HCT116 (cell line): ENCODE measurements around the gene NT5DC3. TPM values are rescaled to one million over a fixed set of nuclear protein-coding genes. Genes with fewer than 3 reads are reported as not detected.

ENCODE experiments used
- ATAC-seq: fragments of 200-7000 bp; cut with Tn5 transposase; 2 replicates; pipeline ENCODE4 v1.9.1; 2020; ENCODE audit warnings: mild to moderate bottlenecking, moderate library complexity
- BruUV-seq: library from RNA; stranded (reverse); fragments of 400-500 nt; replicated peaks from 2 replicates; lab custom pipeline; 2021; lab: Mats Ljungman, UMichigan
- CTCF ChIA-PET: fragments of 300-600 bp; sonication (Branson Sonifier 250); formaldehyde crosslinking; loops from one replicate; lab custom pipeline; 2021; ENCODE audit warnings: antibody characterized with exemption; lab: Charles Lee
- POLR2A ChIA-PET: fragments of 300-600, 350-600 bp; sonication (Branson Sonifier 250); formaldehyde crosslinking; loops from one replicate; lab custom pipeline; 2021; ENCODE audit warnings: antibody characterized with exemption; lab: Charles Lee
- RAD21 ChIA-PET, 2 experiments: fragments of 300-600 bp; sonication (Branson Sonifier 250); formaldehyde crosslinking; loops; one replicate each; lab custom pipeline; 2023; ENCODE audit warnings: low total read pairs in 2 of 2; ENCODE audit not compliant: uncharacterized antibody in 2 of 2, unreplicated experiment in 2 of 2, low non-redundant PET in 1 of 2; lab: Charles Lee
- DNase-seq: peaks from one replicate; pipeline ENCODE4 v3.0.0-alpha.2; 2010; ENCODE audit warnings: low read depth, low spot score
- H2AFZ ChIP-seq: fragments of 200-600 bp; shearing (Covaris generic), sonication (generic); 2 replicates; pipeline ENCODE4 v1.6.1; 2017; ENCODE audit warnings: low read depth, mixed run types, mixed read lengths, antibody characterized with exemption, low read length; ENCODE audit not compliant: poor library complexity, severe bottlenecking
- H3K27ac ChIP-seq: 2 replicates; pipeline ENCODE4 v1.5.1; 2012; ENCODE audit warnings: low read depth, low read length
- H3K27me3 ChIP-seq: fragments of 200-600 bp; sonication (generic); 2 replicates; pipeline ENCODE4 v1.6.1; 2016; ENCODE audit warnings: mixed run types, low read length, mixed read lengths; ENCODE audit not compliant: insufficient read depth
- H3K36me3 ChIP-seq, 2 experiments: fragments of 200-500 bp in 1 of 2; fragments of 200-600 bp in 1 of 2; sonication (Bioruptor generic) in 1 of 2; sonication (generic) in 1 of 2; 2 replicates each; pipeline versions ENCODE4 v1.5.1 to v1.6.1; 2014 to 2016; ENCODE audit warnings: low read length in 2 of 2, inconsistent platforms in 1 of 2, mixed read lengths in 1 of 2, mixed run types in 1 of 2; ENCODE audit not compliant: insufficient read depth in 2 of 2, control insufficient read depth in 1 of 2
- H3K4me1 ChIP-seq, 2 experiments: fragments of 200-600 bp in 1 of 2; sonication (generic) in 1 of 2; 2 replicates each; pipeline versions ENCODE4 v1.5.1 to v1.6.1; 2012 to 2017; ENCODE audit warnings: low read length in 2 of 2, inconsistent platforms in 1 of 2, mild to moderate bottlenecking in 1 of 2, mixed read lengths in 1 of 2, mixed run types in 1 of 2, moderate library complexity in 1 of 2; ENCODE audit not compliant: insufficient read depth in 2 of 2, control insufficient read depth in 1 of 2
- H3K4me2 ChIP-seq: fragments of 200-600 bp; sonication (generic); 2 replicates; pipeline ENCODE4 v1.6.1; 2017; ENCODE audit warnings: mixed run types, low read length, mixed read lengths
- H3K4me3 ChIP-seq, 2 experiments: fragments of 200-600 bp in 1 of 2; sonication (generic) in 1 of 2; replicated peaks in 1 of 2; 2 replicates each; pipeline ENCODE4 v1.5.1; 2011 to 2016; ENCODE audit warnings: low read length in 2 of 2, control low read depth in 1 of 2, low read depth in 1 of 2, mild to moderate bottlenecking in 1 of 2, mixed read lengths in 1 of 2, mixed run types in 1 of 2
- H3K79me2 ChIP-seq: fragments of 200-600 bp; sonication (generic); 2 replicates; pipeline ENCODE4 v1.6.1; 2017; ENCODE audit warnings: mild to moderate bottlenecking, mixed run types, low read length, moderate library complexity, mixed read lengths; ENCODE audit not compliant: insufficient read depth
- H3K9ac ChIP-seq: fragments of 200-600 bp; sonication (generic); 2 replicates; pipeline ENCODE4 v1.6.1; 2016; ENCODE audit warnings: low read length, mixed read lengths
- H3K9me2 ChIP-seq: fragments of 200-600 bp; sonication (generic), shearing (Covaris generic); 2 replicates; pipeline ENCODE4 v1.6.1; 2017; ENCODE audit warnings: mixed run types, mild to moderate bottlenecking, moderate library complexity; ENCODE audit not compliant: insufficient read depth
- H3K9me3 ChIP-seq, 2 experiments: fragments of 200-500 bp in 1 of 2; fragments of 200-600 bp in 1 of 2; sonication (Bioruptor generic) in 1 of 2; sonication (generic) in 1 of 2; 2 replicates each; pipeline ENCODE4 v1.6.1; 2014 to 2017; ENCODE audit warnings: low read length in 2 of 2, mixed read lengths in 2 of 2, inconsistent platforms in 1 of 2, low read depth in 1 of 2, mild to moderate bottlenecking in 1 of 2, mixed run types in 1 of 2, moderate library complexity in 1 of 2; ENCODE audit not compliant: control insufficient read depth in 1 of 2, insufficient read depth in 1 of 2
- H4K20me1 ChIP-seq: fragments of 200-600 bp; sonication (generic), shearing (Covaris generic); 2 replicates; pipeline ENCODE4 v1.6.1; 2017; ENCODE audit warnings: mixed run types, mild to moderate bottlenecking, moderate library complexity; ENCODE audit not compliant: insufficient read depth
- ELF1 ChIP-seq: IDR thresholded peaks from 2 replicates; pipeline ENCODE4 v1.6.1; 2012; ENCODE audit warnings: low read depth, borderline replicate concordance
- EZH2 ChIP-seq: fragments of 200-600 bp; sonication (generic); IDR thresholded peaks from 2 replicates; pipeline ENCODE4 v1.6.1; 2017; ENCODE audit warnings: antibody characterized with exemption, mixed run types
- FOSL1 ChIP-seq: IDR thresholded peaks from 2 replicates; pipeline ENCODE4 v1.6.1; 2012; ENCODE audit warnings: low read depth
- JUND ChIP-seq: IDR thresholded peaks from 2 replicates; pipeline ENCODE4 v1.6.1; 2012
- ZBTB33 ChIP-seq: IDR thresholded peaks from 2 replicates; pipeline ENCODE4 v1.6.1; 2011; ENCODE audit warnings: mild to moderate bottlenecking, low read length, moderate library complexity; ENCODE audit not compliant: insufficient replicate concordance; ENCODE audit errors: extremely low read depth
- intact Hi-C: fragments of 100-400 bp; cut with micrococcal nuclease; formaldehyde crosslinking; loops from 2 replicates; pipeline ENCODE4 v1.10.0; 2022
- total RNA-seq: library from RNA; stranded (reverse); gene quantifications from one replicate; pipeline ENCODE4 v1.2.1, GENCODE V29; 2021; ENCODE audit not compliant: unreplicated experiment

The NT5DC3 gene
- total RNA-seq, 1 experiment from 2014 or later: 18.7 TPM

- no peaks in the 10 kb centered on the region for H3K27me3 ChIP-seq
- no peak for DNase-seq
- H3K9me3 ChIP-seq: no peaks in the 10 kb centered on the region
- H4K20me1 ChIP-seq: no peaks in the 10 kb centered on the region
- intact Hi-C loops: loop anchor here (1.0 kb wide), 1 partner anchor 225 kb away; no protein-coding TSS in a partner anchor
- no peak for ATAC-seq
- no peak overlapping the region for H3K4me2 ChIP-seq
- H3K9me2 ChIP-seq: no peaks in the 10 kb centered on the region
- no peak overlapping the region for H3K27ac ChIP-seq
- no peak overlapping the region for H3K4me3 ChIP-seq
- ChIA-PET CTCF (interaction anchor here (1.0 to 1.4 kb wide), 2 partner anchors 220 to 225 kb away, joined by 4 to 19 read pairs; no protein-coding TSS in a partner anchor), RAD21 (interaction anchor here in 1 of 2 experiments (1.2 kb wide), 1 partner anchor 226 kb away, joined by 4 read pairs; no protein-coding TSS in a partner anchor), POLR2A (no interaction called here)
- no TSS peak for BruUV-seq
- no peaks in the 10 kb centered on the region for H3K79me2 ChIP-seq
- H2AFZ ChIP-seq: no peak overlapping the region
- H3K4me1 ChIP-seq: no peaks in the 10 kb centered on the region
- H3K36me3 ChIP-seq: no peaks in the 10 kb centered on the region
- no peak for TF ChIP-seq JUND
- no peak for TF ChIP-seq ELF1
- no peak for TF ChIP-seq FOSL1
- TF ChIP-seq ZBTB33: no peak
- H3K9ac ChIP-seq: no peak overlapping the region
These were observed 42.9 kb upstream of the NT5DC3 start for GRCh38 chr12:103883908-103884307.

- no peak overlapping the region for H3K4me2 ChIP-seq
- H3K36me3 ChIP-seq: no peaks in the 10 kb centered on the region
- H3K4me1 ChIP-seq: peaks cover 0 to 3% of the 10 kb centered on the region in 2 experiments; a peak in 1 of 4 replicates
- H3K27ac ChIP-seq: no peak overlapping the region
- H3K27me3 ChIP-seq: no peaks in the 10 kb centered on the region
- H2AFZ ChIP-seq: no peak overlapping the region
- ATAC-seq (no peak), DNase-seq (no peak)
- no peak overlapping the region for H3K4me3 ChIP-seq
- H3K9ac ChIP-seq: no peak overlapping the region
- TF ChIP-seq EZH2: no peak
- intact Hi-C loops: no loop called here
- ChIA-PET CTCF (no interaction called here), POLR2A (no interaction called here), RAD21 (no interaction called here)
- no peaks in the 10 kb centered on the region for H4K20me1 ChIP-seq
- no peaks in the 10 kb centered on the region for H3K79me2 ChIP-seq
- no TSS peak for BruUV-seq
- H3K9me2 ChIP-seq: no peaks in the 10 kb centered on the region
- no peaks in the 10 kb centered on the region for H3K9me3 ChIP-seq
These were observed 42.0 kb upstream of the NT5DC3 start for GRCh38 chr12:103882861-103883596.
